HG03280 (cell line): Measurements from ENCODE around the gene ACKR3.

Source experiments
- ATAC-seq: cut with Tn5 transposase; IDR thresholded peaks from one replicate; pipeline ENCODE4 v1.9.1; 2021; ENCODE audit warnings: mild to moderate bottlenecking, moderate library complexity; ENCODE audit not compliant: unreplicated experiment

The ACKR3 gene

GRCh38 chr2:236569573-236569973, at the start of gene ACKR3:
ACKR3 (plus strand) TSS chr2:236569825; CDS start chr2:236580466, 10,641 bp downstream.
- peak; percentile 63 for ATAC-seq

- no peak for ATAC-seq
Observed at GRCh38 chr2:236521556-236521955, 48.1 kb upstream of the ACKR3 start.

- ATAC-seq, result no peak
Observed at GRCh38 chr2:236523249-236523648, 46.4 kb upstream of the ACKR3 start.

DNA sequence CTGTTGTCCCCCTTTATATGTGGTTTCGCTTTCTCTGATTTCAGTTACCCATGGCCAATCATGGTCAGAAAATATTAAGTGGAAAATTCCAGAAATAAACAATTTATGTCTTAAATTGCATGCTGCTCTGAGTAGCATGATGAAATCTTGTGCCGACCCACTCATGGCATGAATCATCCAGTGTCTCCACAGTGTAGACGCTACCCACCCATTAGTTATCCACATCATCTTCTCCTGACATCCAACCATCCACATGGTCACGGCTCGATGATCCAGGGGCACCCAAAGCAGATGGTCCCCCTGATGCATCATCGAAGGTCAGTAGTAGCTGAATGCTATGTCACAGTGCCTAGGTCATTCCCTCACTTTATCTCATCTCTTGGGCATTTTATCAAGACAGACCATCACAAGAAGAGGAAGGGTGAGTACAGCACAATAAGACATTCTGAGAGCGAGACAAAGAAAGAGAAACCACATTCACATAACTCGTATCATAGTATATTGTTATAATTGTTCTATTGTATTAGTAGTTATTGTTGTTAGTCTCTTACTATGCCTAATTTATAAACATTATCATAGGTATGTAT, 44.1 kb upstream of the ACKR3 start:
- no peak for ATAC-seq

- no peak for ATAC-seq
Observed at GRCh38 chr2:236526455-236527158, 43.0 kb upstream of the ACKR3 start.

DNA sequence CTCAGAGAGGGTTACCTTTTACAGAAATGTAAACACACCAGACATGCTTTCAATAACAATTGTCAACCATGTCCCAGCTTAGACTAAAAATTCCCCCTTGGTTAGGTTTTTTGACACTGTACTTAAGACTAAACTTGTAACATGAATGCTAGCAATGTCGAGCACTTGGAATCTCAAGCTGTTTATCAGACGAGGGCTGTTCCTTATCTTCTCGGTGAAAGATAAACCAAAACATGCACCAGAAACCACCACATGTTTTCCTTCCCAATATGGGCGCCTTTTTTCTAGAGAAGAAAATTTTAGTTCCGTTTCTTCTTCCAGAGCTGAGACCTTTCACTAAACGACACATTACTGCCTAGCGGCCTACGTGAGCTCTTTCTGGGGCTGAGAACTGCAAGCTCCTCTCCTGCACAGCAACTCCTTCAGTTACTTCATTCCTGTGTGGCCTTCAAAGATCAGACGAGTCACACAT, 42.4 kb upstream of the ACKR3 start:
- no peak for ATAC-seq

DNA sequence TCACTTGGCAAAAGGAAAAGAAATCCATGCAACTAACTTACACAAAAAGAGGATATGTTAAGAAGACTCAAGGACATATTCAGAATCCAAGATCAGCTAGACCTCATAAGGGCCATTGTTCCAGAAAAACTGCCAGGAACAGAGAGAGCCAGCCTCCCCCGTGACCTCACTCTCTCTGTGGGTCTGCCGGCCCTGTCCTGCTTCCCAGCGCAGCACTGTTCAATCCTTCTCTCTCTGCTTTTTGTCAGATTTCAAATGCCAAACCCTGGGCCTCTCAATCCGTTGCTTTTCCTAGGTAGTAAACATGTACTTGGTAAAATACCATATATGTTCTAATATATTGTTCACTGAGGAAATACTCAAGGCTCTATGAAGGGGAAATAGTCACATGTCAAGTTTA, 40.0 kb upstream of the ACKR3 start:
- ATAC-seq, result no peak

DNA sequence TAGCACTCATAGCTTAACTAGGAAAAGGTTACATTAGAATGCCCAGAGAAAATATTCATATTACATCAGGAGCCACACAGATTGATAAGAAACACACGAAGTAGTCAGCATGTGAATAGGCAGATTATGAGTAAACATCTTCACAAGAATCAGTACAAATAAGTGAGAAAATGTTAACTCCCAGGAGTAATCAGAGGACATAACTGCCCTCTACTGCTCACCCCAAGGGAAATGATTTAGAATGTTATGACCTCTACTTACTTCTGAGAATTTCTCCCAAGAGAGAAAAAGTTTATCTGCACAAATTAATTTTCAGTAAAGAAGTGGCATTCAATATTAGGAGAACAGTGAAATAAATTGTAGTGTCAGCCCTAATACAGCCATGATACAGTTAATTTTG, 39.1 kb upstream of the ACKR3 start:
- ATAC-seq, result no peak

- no peak for ATAC-seq
Observed at GRCh38 chr2:236531195-236531594, 38.4 kb upstream of the ACKR3 start.

DNA sequence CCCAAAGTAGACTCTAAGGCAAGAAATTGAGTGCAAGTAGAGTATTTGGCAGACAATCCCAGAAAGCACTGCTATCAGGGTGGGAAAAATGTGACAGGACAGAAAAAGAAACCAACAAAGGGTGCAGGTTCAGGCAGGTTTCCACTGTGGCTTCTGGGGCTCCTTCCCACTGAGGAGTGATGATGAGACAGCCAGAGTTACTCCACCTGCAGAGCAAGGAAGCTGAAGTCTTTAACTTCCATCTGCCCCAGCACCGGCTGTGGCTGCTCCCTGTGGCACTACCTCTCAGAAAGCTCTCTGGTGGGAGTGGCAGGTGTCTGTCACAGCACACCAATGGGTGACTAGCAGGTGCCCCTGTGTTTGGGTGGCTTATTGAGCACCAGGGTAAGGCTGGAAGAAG, 37.6 kb upstream of the ACKR3 start:
- ATAC-seq, result no peak

GRCh38 chr2:236533343-236533742, 36.3 kb upstream of the ACKR3 start:
- no peak for ATAC-seq

- ATAC-seq, result no peak
Observed at GRCh38 chr2:236535024-236535423, 34.6 kb upstream of the ACKR3 start.

GRCh38 chr2:236536727-236537398, 32.8 kb upstream of the ACKR3 start:
- ATAC-seq, result no peak

GRCh38 chr2:236538242-236538641, 31.4 kb upstream of the ACKR3 start:
- no peak for ATAC-seq

DNA sequence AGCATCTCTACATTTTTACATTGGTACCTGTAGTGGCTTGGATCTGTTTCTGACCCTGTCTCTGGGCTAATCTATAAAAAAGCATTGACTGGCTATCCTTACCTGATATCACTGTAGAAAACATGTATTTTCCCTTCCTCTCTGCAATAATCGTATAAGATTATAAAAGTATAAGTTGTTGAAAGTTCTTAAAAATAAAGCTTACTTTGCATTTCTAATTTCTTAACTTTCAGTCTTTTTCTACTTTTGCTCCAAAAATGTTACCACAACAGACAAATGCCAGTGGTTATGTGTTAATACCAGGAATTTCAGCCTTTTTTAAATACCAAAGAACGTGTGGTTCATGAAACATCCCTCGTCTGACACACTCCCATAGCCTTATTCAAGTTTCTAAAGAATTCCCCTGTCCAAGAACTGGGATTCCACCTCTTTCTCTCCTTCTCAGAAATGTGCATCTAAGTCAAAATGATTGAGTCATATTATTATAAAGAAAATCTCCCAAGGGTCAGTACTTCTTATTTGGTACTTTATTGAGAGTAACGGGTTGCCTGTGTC, 28.5 kb upstream of the ACKR3 start:
- ATAC-seq, result no peak

GRCh38 chr2:236544362-236544761, 25.3 kb upstream of the ACKR3 start:
- no peak for ATAC-seq

GRCh38 chr2:236545248-236545658, 24.4 kb upstream of the ACKR3 start:
- peak; percentile 35 for ATAC-seq

GRCh38 chr2:236545814-236546480, 23.7 kb upstream of the ACKR3 start:
- peak; percentile 58 for ATAC-seq

GRCh38 chr2:236546561-236547002, 23.0 kb upstream of the ACKR3 start:
- ATAC-seq, result no peak

- ATAC-seq, result no peak
Observed at GRCh38 chr2:236547725-236548124, 21.9 kb upstream of the ACKR3 start.
